ENCODE measurements around the gene C10orf90.
"Not testable (repeated sequence)": the region's sequence is repeated elsewhere in the genome, so short reads cannot be mapped to it uniquely, and the experiment has no call there.

Gene C10orf90

DNA sequence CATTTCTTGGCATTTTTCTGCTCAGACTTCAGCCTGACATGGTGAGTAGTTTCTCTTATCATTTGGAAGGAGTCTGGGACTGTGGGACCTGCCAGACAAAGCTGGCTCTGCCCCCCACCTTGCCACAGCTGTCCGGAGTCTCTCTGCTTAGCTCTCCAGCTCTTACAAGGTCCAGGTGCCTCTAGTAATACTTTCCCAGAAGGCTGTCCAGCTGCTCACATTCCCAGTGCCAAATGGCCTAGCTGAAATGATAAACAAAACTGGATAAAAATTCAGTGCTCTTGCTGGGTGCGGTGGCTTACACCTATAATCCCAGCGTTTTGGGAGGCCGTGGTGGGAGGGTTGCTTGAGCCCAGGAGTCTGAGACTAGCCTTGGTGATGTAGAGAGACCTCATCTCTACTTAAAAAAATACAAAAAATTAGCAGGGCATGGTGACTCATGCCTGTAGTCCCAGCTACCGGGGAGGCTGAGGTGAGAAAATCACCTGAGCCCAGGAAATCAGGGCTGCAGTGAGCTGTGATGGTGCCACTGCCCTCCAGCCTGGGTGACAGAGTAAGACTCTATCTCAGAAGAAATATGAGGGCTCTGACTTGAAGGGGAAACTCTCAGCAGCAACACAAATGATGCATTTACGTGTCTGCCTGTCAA lies 86.8 kb downstream of the C10orf90 start:
- DNase-seq (ENCODE audit: low read depth in 2 of 2), result no peak

DNA sequence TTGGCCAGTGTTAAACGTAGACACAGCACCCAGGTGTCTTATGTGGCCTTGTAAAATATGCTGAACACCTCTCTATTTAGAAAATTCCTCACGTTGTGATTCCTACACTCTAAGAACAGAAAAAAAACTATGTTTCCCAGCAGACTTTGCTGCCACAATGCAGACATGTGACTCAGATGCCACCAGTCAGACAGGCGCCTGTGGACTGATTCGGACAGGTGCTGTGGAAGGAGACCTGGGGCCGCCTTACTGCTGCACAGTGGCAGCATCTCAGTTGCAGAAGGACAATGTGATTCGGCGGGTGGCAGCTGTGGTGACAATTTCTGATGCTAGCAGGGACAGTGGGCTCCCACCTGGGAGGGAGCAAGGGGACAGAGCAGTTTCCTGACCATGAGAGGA lies 88.8 kb downstream of the C10orf90 start:
- DNase-seq (ENCODE audit: low read depth in 2 of 2), result no peak

DNA sequence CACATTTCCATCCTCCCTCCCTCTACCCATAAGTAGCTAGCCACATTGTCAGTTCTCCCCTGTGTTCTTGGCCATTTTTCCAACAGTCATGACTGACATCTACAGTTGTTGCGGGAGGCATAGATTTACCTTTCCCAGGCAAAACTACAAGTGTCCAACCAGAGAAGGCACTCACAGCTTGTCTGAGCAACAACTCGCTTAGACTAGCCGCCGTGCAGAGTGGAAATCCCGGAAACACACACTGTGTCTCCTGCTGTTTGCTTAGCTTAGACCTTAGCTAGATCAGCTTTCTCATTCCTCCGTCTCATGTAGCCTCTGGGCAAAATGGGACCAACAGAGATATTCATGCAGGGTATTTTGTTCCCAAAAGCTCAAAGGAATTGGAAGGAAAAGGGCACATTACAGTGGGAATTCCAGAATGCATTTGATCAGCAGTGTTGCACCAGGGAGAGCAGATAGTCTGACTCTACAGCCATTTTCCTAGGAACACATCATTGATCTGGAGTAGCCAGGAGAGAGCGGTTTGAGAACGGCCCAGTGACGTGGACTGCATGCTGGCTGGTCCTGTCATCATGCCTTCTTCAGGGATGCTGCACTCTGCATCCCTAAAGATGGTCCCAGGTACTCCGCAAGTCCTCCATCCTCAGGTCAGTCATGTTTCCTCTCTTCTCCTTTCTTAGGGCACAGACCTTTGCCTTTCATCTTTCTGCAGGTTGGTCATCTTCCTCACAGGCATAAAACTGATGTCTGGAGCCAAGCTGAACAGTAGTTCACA lies 89.4 kb downstream of the C10orf90 start:
- no peak for DNase-seq (ENCODE audit: low read depth in 2 of 2)

DNA sequence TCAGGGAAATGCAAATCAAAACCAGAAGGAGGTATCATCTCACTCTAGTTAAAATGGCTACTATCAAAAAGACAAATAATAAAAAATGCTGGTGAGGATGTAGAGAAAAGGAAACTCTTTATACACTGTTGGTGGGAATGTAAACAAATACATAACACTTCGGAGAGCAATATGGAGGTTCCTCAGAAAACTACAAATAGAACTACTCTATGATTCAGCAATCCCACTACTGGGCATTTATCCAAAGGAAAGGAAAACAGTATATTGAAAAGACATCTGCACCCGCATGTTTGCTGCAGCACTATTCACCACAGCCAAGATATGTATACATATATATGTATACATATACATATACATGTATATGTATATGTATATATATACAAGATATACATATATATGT lies 94.2 kb downstream of the C10orf90 start:
- DNase-seq (ENCODE audit: low read depth in 2 of 2), result no peak

DNA sequence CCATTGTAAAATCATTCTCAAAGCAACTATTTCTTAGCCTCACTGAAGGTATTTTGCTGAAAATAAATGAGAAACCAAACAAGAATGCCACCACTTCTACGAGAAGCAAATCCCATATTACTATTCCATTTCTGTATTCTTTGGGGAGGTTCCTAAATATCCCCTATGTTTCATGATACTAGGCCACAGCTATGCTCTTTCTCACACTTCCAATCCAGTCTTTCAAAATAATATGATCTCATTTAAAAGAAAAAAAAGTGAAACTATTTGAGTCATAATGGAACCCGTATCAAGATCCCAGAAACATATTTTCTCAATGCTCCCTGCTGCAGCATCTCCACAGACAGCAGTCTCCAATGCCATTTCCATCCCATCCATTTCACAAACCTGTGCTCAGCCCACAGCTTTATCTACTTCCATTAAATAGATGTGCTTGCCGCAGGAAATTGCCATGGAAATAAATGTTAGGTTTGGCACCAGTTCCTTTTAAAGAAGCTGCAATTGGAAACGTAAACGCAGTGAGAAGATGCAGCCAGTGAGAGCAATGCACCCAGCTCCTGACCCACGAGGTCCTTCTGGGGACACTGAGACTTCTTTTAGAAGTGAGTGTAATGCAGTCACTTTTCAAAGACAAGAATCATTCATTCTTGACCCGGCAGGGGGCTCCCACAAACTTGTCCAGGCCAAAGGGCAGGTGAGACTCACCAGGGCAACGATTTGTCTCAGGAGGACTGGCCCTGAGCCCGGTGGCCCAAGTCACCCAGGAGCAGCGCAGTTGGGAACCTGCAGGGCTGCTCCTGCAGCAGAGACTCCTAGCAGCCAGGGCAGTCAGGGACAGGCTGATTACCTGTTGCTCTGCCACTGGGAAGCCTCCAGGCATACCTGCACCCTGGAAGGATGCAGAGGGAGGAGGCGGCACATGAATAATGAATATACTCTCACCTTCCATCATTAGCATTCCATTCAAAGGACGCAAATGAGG lies 99.6 kb downstream of the C10orf90 start:
- no peak for DNase-seq (ENCODE audit: low read depth in 2 of 2)

DNA sequence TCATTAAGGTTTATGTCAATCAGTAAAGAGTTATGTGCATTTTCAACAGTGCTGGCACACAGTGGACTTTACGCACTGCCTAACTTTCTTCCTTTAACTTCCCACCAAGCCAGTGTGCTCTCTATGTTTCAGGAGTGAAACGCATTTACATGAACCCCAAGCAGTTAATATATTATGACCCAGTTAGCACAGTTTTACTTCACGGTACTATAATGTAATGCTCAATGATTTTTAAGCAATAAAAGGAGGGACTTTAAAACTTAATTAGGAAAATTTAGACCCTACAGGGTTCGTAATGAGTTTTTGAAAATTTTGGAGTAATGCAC lies 100.3 kb downstream of the C10orf90 start:
- DNase-seq (ENCODE audit: low read depth in 2 of 2), result no peak

DNA sequence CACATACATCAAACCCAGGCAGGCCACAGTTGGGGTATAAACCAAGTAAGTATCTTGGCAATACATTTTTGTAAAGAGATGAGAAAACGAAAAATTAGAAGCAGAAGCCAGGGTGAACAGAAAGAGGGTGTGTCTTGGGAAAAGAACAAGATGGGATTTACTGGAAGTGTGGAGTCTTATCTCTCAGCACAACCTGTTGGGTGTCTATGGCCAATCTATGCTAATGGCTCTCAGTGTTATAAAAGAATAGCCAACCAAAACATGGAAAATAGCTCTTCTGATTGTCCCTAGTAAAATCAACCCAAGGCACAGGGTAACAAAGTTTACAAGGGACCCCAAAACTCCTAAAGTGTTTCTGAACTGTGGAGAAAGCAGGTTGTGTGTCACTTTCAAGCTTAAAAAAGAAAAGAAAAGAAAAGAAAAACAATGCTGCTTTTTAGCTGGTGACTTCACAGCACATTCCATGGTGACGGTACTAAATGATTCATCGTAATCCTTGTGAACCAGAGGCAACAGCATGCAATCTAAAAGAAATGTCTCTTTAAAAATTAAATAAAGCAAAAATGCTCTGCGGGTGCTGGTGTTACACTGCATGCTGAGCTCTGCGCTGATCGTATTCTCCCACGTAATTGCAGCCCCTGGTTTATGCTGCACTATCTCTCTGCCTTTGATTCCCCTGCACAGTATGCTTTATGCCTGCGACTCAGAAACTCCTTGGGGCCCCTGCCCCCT lies 100.8 kb downstream of the C10orf90 start:
- no peak for DNase-seq (ENCODE audit: low read depth in 2 of 2)

DNA sequence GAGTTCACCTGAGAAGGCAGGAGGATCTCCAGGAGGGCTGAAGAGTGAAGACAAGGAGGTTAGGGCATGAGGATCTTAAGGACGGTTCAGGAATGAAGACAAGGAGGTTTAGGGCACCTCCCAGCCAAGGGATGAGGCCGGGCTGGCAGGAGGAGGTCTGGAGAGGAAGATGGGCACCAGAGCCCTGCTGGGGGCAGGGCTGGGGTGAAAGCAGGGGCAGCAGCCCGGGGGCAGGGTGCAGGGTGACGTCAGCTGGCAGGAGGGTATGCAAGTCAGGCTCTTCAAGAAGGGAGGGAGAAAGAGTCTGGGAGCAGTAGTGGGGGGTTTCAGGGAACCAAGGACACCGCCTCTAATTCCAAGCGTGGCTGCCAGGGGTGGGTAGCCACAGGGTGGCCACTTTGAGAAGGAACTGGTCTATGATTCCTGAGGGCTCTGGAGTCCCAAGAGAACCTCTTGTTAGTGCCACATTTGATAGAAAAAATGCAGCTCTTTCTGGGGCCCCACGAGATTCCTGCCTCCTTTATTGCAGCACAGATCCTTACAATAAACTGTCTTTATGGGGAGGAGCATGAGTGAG lies 101.6 kb downstream of the C10orf90 start:
- DNase-seq (ENCODE audit: low read depth in 2 of 2), result no peak

DNA sequence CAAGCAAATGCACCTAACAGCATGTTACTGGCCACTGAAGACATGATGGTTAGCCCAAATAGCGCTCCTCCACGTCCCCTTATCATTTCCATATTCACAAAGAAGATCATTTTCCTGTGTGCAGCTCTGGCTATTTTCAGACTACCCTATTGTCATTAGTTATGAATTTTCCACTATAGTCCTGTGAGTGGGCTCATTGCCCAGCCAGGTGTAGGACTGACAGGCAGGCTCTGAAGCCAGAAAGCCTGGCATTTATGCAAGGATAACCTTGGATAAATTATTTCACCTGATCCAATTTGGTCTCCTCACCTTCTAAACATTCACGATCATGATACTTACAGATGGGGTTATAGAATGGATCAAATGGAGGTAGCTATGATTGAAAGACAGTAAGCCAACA lies 104.6 kb downstream of the C10orf90 start:
- no peak for DNase-seq (ENCODE audit: low read depth in 2 of 2)

DNA sequence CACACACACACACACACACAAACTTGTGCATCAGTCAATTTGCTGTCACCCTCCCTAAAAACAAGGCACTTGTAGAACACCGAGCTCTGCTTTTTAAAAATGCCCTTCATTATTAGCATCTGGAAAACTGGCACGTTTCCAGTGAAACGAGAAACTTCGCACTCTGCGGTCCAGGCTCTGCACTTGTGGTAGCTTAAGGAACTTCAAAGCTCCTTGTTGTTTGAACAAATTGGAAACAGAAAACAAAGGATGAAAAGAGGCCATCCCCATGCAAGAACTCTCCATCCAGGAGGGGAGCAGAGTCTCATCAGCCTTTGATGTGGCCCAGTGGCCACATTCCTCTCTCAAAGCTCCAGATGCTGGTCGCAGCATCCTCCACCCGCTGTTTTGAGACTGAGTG lies 105.1 kb downstream of the C10orf90 start:
- DNase-seq (ENCODE audit: low read depth in 2 of 2), result no peak

DNA sequence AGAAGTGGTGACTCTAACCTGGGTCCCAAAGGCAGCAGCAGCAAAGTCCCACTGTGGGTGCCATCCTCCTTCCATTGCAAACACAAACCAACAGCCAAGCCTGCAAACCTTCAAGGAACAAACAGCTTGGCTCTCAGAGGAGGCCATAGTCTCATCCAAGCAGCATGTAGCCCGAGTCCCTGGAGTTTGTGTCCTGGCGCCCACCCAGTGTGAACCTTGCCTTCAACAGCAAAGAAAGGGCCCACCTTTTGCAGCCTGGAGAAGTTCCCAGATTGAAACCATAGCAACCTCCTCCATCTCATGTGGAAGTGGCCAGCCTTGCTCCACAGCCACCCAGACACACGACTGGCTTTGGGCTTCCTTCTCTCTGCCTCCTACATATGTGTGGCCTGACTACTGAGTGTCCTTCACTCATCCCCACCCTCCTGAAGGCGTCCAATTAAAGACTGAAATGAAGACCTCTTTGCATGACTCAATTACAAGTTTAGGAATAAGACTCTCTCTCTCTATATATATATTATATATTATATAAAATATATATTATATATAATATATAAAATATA lies 106.1 kb downstream of the C10orf90 start:
- DNase-seq (ENCODE audit: low read depth in 2 of 2), result no peak

DNA sequence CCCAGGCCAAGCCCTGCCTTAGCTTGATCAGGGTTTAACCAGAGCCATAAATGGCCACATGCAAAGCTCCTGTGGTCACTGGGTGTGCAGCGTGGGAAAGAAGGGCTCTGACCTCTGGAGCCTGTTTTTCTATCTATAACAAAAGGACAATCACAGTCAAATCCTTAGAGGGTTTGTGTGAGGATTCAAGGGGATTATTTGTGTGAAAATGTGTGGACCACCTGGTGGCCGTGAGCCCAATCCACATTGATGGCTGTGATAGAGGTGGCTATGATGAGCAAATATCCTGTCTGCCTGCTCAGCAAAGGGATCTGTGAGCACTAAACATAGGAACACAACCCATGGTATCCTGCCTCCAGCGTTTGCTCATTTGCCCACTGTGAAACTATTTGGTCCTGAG lies 107.1 kb downstream of the C10orf90 start:
- no peak for DNase-seq (ENCODE audit: low read depth in 2 of 2)

DNA sequence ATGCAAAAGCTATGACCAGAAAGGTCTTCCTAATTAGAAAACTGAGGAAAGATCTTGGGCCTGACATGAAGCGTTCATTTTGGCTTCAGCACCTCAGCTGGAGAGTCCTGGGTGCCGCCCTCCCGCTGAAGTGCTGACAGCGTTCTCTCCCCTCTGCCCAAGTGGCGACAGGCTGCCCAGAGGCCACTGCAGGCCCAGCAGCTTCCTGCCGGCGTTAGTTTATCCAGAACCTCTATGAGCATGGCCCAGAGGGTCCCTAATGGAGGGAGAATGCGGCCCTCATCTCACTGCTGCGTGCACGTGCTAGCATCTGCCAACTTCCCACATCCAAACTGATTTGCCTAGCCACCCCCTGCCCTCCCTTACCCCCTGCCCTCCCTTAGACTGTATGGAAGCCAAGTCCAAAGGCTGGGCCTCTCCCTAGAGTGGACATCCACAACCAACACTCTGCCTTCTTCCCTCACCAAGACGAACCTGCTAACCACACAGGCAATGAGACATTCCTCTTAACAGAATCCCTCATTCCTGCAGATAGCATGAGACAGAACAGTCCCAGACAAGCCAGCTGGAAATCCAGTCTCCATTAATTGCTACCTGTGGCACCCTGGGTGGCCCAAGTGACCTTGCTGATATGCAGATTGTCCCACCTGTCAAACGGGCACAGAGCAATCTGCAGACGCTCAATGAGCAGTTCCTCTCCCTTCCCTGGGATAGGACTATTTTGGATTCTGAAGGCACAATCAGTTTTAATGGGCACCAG lies 108.4 kb downstream of the C10orf90 start:
- DNase-seq (ENCODE audit: low read depth in 2 of 2), result no peak

DNA sequence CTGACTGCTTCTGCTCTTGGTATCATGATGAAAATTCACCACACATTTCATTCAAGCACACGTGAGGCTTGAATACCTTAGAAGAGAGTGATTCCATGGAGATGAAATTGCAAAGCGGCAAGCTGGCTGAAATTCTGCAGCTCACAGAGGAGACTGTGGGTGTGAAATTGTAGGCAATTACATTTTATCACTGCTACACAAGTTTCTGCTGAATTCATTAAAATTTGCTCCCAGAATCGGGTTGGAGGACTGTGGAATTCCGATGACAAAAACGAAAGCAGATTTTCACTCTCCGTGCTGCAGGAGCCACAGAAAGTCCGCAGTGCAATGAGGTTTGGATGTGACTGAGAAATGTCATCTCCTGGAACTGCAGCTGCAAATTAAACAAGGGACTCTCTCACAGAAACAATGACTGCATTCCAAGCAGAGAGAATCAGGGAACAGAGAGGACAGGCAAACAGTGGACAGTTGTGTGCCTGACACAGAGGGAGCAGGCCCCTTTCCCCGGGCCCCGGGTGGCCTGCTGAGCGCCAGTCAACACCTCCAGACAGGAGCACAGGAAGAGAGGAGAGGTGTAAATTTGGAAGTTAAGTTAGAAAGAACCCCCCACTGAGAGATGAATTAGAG lies 109.1 kb downstream of the C10orf90 start:
- no peak for DNase-seq (ENCODE audit: low read depth in 2 of 2)

DNA sequence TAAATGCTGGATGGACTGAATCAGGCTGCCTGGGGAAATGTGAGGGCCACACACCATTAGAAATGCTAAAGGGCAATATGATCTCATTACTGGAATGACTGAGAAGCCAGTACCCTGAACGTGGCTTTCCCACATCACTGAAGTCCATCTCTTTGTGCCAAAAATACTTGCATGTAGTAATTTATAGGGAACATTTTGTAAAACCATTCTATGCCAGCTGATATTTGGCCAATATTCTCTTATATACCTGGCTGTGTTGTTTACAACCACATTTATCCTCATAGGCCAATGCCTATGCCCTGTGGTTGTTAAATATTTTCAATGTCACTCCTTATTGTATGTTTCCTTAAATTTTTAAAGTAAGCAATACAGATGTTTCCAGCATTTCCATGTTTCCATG lies 111.6 kb downstream of the C10orf90 start:
- DNase-seq (ENCODE audit: low read depth in 2 of 2), result no peak

DNA sequence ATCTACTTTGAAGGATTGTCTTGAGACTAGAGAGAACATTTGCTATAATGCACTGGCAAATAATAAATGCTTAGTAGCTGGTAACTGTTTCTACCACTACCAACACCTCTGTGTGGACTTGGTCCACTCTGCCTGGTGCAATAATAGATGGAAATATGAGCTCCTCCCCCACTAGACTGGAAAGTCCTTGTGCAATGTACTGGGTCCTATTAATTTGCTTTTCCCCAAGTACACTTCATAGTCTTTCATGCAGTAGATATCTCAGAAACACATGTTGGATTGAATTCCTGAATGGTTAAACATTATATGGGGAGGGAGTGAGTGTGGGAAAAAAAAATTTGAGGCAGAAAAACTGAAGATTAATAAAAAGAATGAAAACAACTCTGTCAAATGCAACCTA lies 119.3 kb downstream of the C10orf90 start:
- no peak for DNase-seq (ENCODE audit: low read depth in 2 of 2)

DNA sequence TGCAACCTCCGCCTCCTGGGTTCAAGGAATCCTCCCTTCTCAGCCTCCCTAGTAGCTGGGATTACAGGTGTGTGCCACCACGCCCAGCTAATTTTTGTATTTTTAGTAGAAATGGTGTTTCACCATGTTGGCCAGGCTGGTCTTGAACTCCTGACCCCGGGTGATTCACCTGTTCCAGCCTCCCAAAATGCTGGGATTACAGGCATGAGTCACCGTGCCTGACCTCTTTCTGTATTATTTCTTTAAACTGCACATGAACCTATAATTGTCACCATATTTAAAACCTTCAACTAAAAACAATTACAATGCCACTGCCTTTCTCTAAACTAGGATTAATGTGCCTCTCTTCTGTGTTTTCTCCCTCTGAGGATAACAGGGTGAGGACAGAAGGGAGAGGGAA lies 119.9 kb downstream of the C10orf90 start:
- not testable (repeated sequence) for DNase-seq (ENCODE audit: low read depth in 2 of 2)

DNA sequence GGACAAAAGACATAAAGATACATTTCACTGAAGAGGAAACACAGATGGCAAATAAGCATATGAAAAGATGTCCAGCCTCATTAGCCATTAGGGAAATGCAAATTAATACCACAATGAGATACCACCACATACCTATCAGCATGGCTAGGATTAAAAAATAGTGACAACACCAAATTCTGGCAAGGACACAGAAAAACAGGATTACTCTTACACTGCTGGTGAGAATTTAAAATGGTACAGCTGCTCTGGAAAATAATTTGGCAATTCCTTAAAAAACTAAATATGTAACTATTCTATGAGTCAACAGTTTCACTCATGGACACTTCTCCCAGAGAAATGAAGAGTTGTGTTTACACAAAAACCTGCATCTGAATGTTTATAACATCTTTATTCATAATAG lies 121.1 kb downstream of the C10orf90 start:
- DNase-seq (ENCODE audit: low read depth in 2 of 2), result no peak

DNA sequence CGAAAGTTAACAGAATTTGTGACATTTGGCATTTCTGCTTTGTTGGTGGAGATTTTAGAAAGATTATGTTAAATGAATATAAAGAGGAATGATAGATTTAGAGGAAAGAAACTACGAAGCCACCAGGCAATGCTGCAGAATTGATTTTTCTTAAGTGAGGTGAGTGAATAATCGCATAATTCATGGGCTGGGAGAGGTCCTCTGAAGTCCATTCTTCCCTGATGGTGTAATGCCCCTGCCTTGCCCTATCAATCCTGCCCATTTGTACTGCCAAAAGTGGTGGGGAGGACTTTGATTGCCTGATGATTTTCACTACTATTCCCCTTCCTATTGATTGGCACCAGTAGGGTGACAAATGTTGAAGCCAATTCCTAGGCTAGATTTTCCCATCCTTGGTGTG lies 125.9 kb downstream of the C10orf90 start:
- no peak for DNase-seq (ENCODE audit: low read depth in 2 of 2)

All from stimulated activated CD8-positive, alpha-beta memory T cell treated with anti-CD3 and anti-CD28 coated beads, Interleukin-7, amount 100 ng/mL, for 4 hours (primary cell).